ENCODE results near the gene BNIP5. TPM values are rescaled to one million over a fixed set of nuclear protein-coding genes. Genes with fewer than 3 reads are reported as not detected.

BNIP5 gene
- total RNA-seq (2021) (not detected in 2 replicates), Bru-seq, nascent RNA (not detected), BruChase-seq, experiment 1, labeled RNA remaining after a 2-hour chase (not detected), BruChase-seq, experiment 2, labeled RNA remaining after a 6-hour chase (percentile 7 among the genes with signal in this experiment)
- long read RNA-seq: 0 reads

DNA sequence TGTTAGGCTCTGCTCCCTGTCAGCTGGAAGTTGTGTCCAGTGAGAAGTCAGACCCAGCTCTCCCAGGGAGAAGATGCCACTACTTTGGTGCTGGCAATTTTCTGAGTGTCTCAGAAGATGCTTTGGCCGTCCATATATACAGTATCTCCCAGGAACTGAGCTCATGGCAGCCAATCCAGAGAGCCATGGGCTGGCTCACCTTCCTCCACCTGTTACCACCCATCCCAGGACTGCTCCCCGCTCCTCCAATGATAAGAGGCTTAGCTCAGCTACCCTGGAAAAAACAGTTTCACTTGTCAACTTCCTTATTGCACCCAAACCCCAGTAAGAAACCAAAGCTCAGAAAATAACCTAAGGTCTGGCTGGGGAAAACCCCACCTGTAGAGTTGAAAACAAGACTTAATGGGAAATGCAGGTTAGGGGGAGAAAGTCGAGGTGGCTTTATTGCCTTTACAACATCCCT lies at the start of gene BNIP5:
TSS of gene BNIP5 (minus strand) at position 110 of the 463 bp plus-strand sequence. CDS start 6,198 bp downstream, outside the sequence.
- H3K9me3 ChIP-seq (ENCODE audit: low read depth, low read length, poor library complexity, severe bottlenecking): no peaks in the 10 kb centered on the region
- CTCF ChIA-PET: no interaction called here
- H3K27me3 ChIP-seq (replicated peaks; ENCODE audit: insufficient read depth, low read depth, low read length, poor library complexity): peaks cover 3% of the 10 kb centered on the region
- no peak within 1 kb of the TSS for H3K27ac ChIP-seq (ENCODE audit: low read depth, low read length, poor library complexity, severe bottlenecking)
- no peak for DNase-seq (ENCODE audit: low spot score)
- no TSS peak for BruUV-seq (replicated peaks)
- POLR2A ChIA-PET (ENCODE audit: low non-redundant PET): no interaction called here
- H3K4me1 ChIP-seq (ENCODE audit: insufficient read depth, low read length, poor library complexity, severe bottlenecking): no peaks in the 10 kb centered on the region
- intact Hi-C loops (cut with micrococcal nuclease; ENCODE audit: unreplicated experiment): no loop called here
- TF ChIP-seq, protein P1, sequence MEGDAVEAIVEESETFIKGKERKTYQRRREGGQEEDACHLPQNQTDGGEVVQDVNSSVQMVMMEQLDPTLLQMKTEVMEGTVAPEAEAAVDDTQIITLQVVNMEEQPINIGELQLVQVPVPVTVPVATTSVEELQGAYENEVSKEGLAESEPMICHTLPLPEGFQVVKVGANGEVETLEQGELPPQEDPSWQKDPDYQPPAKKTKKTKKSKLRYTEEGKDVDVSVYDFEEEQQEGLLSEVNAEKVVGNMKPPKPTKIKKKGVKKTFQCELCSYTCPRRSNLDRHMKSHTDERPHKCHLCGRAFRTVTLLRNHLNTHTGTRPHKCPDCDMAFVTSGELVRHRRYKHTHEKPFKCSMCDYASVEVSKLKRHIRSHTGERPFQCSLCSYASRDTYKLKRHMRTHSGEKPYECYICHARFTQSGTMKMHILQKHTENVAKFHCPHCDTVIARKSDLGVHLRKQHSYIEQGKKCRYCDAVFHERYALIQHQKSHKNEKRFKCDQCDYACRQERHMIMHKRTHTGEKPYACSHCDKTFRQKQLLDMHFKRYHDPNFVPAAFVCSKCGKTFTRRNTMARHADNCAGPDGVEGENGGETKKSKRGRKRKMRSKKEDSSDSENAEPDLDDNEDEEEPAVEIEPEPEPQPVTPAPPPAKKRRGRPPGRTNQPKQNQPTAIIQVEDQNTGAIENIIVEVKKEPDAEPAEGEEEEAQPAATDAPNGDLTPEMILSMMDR (conservative IDR thresholded peaks at IDR 0.05; ENCODE audit: low read depth, low read length): no peak
- no peak for TF ChIP-seq EZH2 (IDR thresholded peaks at IDR 0.05; ENCODE audit: borderline replicate concordance, low read depth, low read length, poor library complexity, severe bottlenecking)
- H3K36me3 ChIP-seq (ENCODE audit: insufficient read depth, low read length, poor library complexity, severe bottlenecking): no peaks in the 10 kb centered on the region
- no peak within 1 kb of the TSS for H3K4me3 ChIP-seq (ENCODE audit: low read depth, low read length, poor library complexity, severe bottlenecking)

- DNase-seq (ENCODE audit: low spot score): no peak
- Histone ChIP-seq H3K4me3 (ENCODE audit: low read depth, low read length, poor library complexity, severe bottlenecking) (no peak overlapping the region), H3K36me3 (ENCODE audit: insufficient read depth, low read length, poor library complexity, severe bottlenecking) (no peaks in the 10 kb centered on the region), H3K4me1 (ENCODE audit: insufficient read depth, low read length, poor library complexity, severe bottlenecking) (no peaks in the 10 kb centered on the region), H3K9me3 (ENCODE audit: low read depth, low read length, poor library complexity, severe bottlenecking) (no peaks in the 10 kb centered on the region), H3K27me3 (replicated peaks; ENCODE audit: insufficient read depth, low read depth, low read length, poor library complexity) (peaks cover 6% of the 10 kb centered on the region), H3K27ac (ENCODE audit: low read depth, low read length, poor library complexity, severe bottlenecking) (no peak overlapping the region)
- ChIA-PET CTCF (interaction anchor here (0.6 kb wide), 1 partner anchor 50 kb away, joined by 3 read pairs; no protein-coding TSS in a partner anchor), POLR2A (ENCODE audit: low non-redundant PET) (no interaction called here)
- no TSS peak for BruUV-seq (replicated peaks)
- intact Hi-C loops (cut with micrococcal nuclease; ENCODE audit: unreplicated experiment): no loop called here
- TF ChIP-seq, protein P1 (conservative IDR thresholded peaks at IDR 0.05; ENCODE audit: low read depth, low read length): no peak
- no peak for TF ChIP-seq EZH2 (IDR thresholded peaks at IDR 0.05; ENCODE audit: borderline replicate concordance, low read depth, low read length, poor library complexity, severe bottlenecking)
These were observed 47.4 kb upstream of the BNIP5 start for GRCh38 chr6:36384095-36384494.

DNA sequence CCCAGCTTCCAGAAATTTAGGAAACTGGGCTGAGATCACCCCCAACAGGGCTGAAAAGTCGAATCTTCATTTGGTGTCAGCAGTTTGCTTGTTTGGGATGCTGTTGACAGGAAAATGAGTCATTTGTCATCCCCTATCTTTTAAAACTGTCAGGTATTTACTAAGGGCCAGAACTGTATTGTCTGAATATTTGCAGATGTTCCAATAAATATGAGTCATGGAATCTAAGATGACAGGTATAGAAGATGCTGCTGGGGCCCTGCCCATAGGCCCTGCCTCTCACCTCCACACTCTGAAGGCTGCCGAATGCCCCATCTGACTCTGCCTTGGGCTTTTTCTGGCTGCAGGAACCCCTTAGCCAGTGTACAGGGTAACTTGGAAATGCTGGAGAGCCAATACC lies 46.9 kb upstream of the BNIP5 start:
- POLR2A ChIA-PET (ENCODE audit: low non-redundant PET): no interaction called here
- intact Hi-C loops (cut with micrococcal nuclease; ENCODE audit: unreplicated experiment): no loop called here

More for the DNA sequence above, 46.9 kb upstream of the BNIP5 start:
- no peak overlapping the region for H3K4me3 ChIP-seq (ENCODE audit: low read depth, low read length, poor library complexity, severe bottlenecking)
- H3K27me3 ChIP-seq (replicated peaks; ENCODE audit: insufficient read depth, low read depth, low read length, poor library complexity): peaks cover 6% of the 10 kb centered on the region
- no peaks in the 10 kb centered on the region for H3K4me1 ChIP-seq (ENCODE audit: insufficient read depth, low read length, poor library complexity, severe bottlenecking)
- no peak for TF ChIP-seq EZH2 (IDR thresholded peaks at IDR 0.05; ENCODE audit: borderline replicate concordance, low read depth, low read length, poor library complexity, severe bottlenecking)
- TF ChIP-seq, protein P1 (conservative IDR thresholded peaks at IDR 0.05; ENCODE audit: low read depth, low read length): no peak
- DNase-seq (ENCODE audit: low spot score): no peak
- no peaks in the 10 kb centered on the region for H3K36me3 ChIP-seq (ENCODE audit: insufficient read depth, low read length, poor library complexity, severe bottlenecking)
- no TSS peak for BruUV-seq (replicated peaks)
- no peak overlapping the region for H3K27ac ChIP-seq (ENCODE audit: low read depth, low read length, poor library complexity, severe bottlenecking)
- CTCF ChIA-PET: interaction anchor here (0.6 kb wide), 1 partner anchor 49 kb away, joined by 3 read pairs; no protein-coding TSS in a partner anchor
- no peaks in the 10 kb centered on the region for H3K9me3 ChIP-seq (ENCODE audit: low read depth, low read length, poor library complexity, severe bottlenecking)
